Measurements from ENCODE around the gene GALM.
"Not testable (repeated sequence)": the region's sequence is repeated elsewhere in the genome, so short reads cannot be mapped to it uniquely, and the experiment has no call there.

- TF ChIP-seq CTCF (IDR thresholded peaks at IDR 0.05 in 8 of 11, conservative IDR thresholded peaks at IDR 0.05 in 3 of 11); POLR2A (IDR thresholded peaks at IDR 0.05); POLR2AphosphoS5 (IDR thresholded peaks at IDR 0.05): not testable (repeated sequence)
Measured at GRCh38 chr2:38642373-38643017, 23.4 kb upstream of the GALM start.

All from spleen (tissue), 7 donors.